Measurements from ENCODE around the gene BCKDHB.

Gene BCKDHB

GRCh38 chr6:80170433-80170832 lies 64.0 kb downstream of the BCKDHB start:
- Histone ChIP-seq H3K27me3 (ENCODE audit: control insufficient read depth in 1 of 2, insufficient read depth in 2 of 2, low read length in 2 of 2) (no peaks in the 10 kb centered on the region), H3K4me3 (ENCODE audit: low read depth in 1 of 2, low read length in 2 of 2) (no peak overlapping the region), H3K9ac (ENCODE audit: low read depth in 1 of 2, low read length in 2 of 2) (no peak overlapping the region)

GRCh38 chr6:80173411-80173810 lies 66.9 kb downstream of the BCKDHB start:
- Histone ChIP-seq H3K4me3 (ENCODE audit: low read depth in 1 of 2, low read length in 2 of 2) (no peak overlapping the region), H3K36me3 (ENCODE audit: control insufficient read depth in 1 of 2, insufficient read depth in 2 of 2, low read length in 2 of 2) (no peaks in the 10 kb centered on the region), H3K4me1 (ENCODE audit: control insufficient read depth in 1 of 2, insufficient read depth in 2 of 2, low read length in 2 of 2) (no peaks in the 10 kb centered on the region), H3K9ac (ENCODE audit: low read depth in 1 of 2, low read length in 2 of 2) (no peak overlapping the region), H3K27ac (ENCODE audit: low read depth, low read length) (no peak overlapping the region), H3K9me3 (ENCODE audit: control insufficient read depth in 1 of 2, low read length in 2 of 2) (no peaks in the 10 kb centered on the region), H3K27me3 (ENCODE audit: control insufficient read depth in 1 of 2, insufficient read depth in 2 of 2, low read length in 2 of 2) (no peaks in the 10 kb centered on the region)

More at GRCh38 chr6:80170433-80170832, 64.0 kb downstream of the BCKDHB start:
- Histone ChIP-seq H3K27ac (ENCODE audit: low read depth, low read length) (no peak overlapping the region), H3K4me1 (ENCODE audit: control insufficient read depth in 1 of 2, insufficient read depth in 2 of 2, low read length in 2 of 2) (no peaks in the 10 kb centered on the region), H3K9me3 (ENCODE audit: control insufficient read depth in 1 of 2, low read length in 2 of 2) (no peaks in the 10 kb centered on the region), H3K36me3 (ENCODE audit: control insufficient read depth in 1 of 2, insufficient read depth in 2 of 2, low read length in 2 of 2) (no peaks in the 10 kb centered on the region)

GRCh38 chr6:80174900-80175572 lies 68.6 kb downstream of the BCKDHB start:
- no peaks in the 10 kb centered on the region for H3K4me1 ChIP-seq (ENCODE audit: control insufficient read depth in 1 of 2, insufficient read depth in 2 of 2, low read length in 2 of 2)
- H3K27ac ChIP-seq (ENCODE audit: low read depth, low read length) = no peak overlapping the region

DNA sequence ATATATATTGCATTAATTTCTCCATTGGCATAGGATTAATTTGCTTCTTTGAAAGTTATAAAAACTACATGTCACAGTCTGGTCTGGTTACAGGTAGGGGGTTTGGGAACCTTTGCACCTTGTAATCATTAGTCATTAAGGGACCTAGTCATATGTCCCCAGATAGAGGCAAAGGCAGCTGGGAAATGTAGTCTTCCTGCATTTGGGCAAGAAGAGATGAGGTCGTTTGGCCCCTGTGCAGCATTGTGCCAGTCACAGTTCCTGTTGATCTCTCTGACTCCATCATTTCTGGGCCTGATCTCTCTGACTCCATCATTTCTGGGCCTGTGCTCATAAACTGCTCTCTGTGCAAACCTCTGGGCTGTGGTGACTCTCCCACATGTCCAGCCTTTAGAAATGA lies 73.2 kb downstream of the BCKDHB start:
- no peak overlapping the region for H3K4me3 ChIP-seq (ENCODE audit: low read depth in 1 of 2, low read length in 2 of 2)
- H3K27ac ChIP-seq (ENCODE audit: low read depth, low read length) = no peak overlapping the region
- H3K9ac ChIP-seq (ENCODE audit: low read depth in 1 of 2, low read length in 2 of 2) = no peak overlapping the region
- H3K9me3 ChIP-seq (ENCODE audit: control insufficient read depth in 1 of 2, low read length in 2 of 2) = no peaks in the 10 kb centered on the region
- H3K36me3 ChIP-seq (ENCODE audit: control insufficient read depth in 1 of 2, insufficient read depth in 2 of 2, low read length in 2 of 2) = no peaks in the 10 kb centered on the region
- H3K27me3 ChIP-seq (ENCODE audit: control insufficient read depth in 1 of 2, insufficient read depth in 2 of 2, low read length in 2 of 2) = no peaks in the 10 kb centered on the region
- no peaks in the 10 kb centered on the region for H3K4me1 ChIP-seq (ENCODE audit: control insufficient read depth in 1 of 2, insufficient read depth in 2 of 2, low read length in 2 of 2)

More at GRCh38 chr6:80174900-80175572, 68.6 kb downstream of the BCKDHB start:
- no peak overlapping the region for H3K9ac ChIP-seq (ENCODE audit: low read depth in 1 of 2, low read length in 2 of 2)
- H3K4me3 ChIP-seq (ENCODE audit: low read depth in 1 of 2, low read length in 2 of 2) = no peak overlapping the region
- no peaks in the 10 kb centered on the region for H3K9me3 ChIP-seq (ENCODE audit: control insufficient read depth in 1 of 2, low read length in 2 of 2)
- no peaks in the 10 kb centered on the region for H3K36me3 ChIP-seq (ENCODE audit: control insufficient read depth in 1 of 2, insufficient read depth in 2 of 2, low read length in 2 of 2)
- H3K27me3 ChIP-seq (ENCODE audit: control insufficient read depth in 1 of 2, insufficient read depth in 2 of 2, low read length in 2 of 2) = no peaks in the 10 kb centered on the region

DNA sequence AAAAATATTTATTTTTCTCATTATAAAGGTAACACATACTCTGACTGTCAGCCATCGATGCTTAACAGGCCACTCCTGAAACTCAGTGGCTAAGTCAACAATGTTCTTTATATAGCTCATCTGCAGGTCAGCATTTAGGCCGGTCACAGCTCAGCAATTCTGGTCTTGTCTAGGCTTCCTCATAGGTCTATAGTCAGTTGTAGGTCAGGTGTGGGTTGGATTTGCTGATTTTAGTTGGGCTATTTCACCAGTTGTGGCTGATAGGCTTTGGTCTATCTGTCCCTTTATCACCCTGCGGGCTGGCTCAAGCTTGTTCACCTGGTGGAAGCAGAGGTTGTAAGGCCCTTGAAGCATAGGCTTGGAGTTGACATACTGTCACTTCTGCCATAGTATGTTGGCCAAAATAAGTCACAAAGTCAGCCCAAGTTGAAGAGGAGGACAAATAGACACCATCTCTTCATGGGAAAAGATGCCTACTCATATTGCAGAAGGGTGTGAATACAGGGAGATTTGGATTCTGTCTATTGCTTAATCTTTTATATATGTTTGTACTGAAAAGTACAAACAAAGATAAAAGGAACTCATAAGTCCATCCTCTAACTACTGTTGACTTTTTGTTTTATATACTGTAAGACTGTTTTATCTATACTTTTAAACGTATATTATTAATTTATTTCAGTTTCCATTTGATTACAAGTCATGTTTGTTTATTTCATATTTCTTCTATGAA lies 75.0 kb downstream of the BCKDHB start:
- no peak overlapping the region for H3K9ac ChIP-seq (ENCODE audit: low read depth in 1 of 2, low read length in 2 of 2)
- no peaks in the 10 kb centered on the region for H3K9me3 ChIP-seq (ENCODE audit: control insufficient read depth in 1 of 2, low read length in 2 of 2)
- H3K27ac ChIP-seq (ENCODE audit: low read depth, low read length) = no peak overlapping the region
- no peaks in the 10 kb centered on the region for H3K4me1 ChIP-seq (ENCODE audit: control insufficient read depth in 1 of 2, insufficient read depth in 2 of 2, low read length in 2 of 2)
- no peaks in the 10 kb centered on the region for H3K36me3 ChIP-seq (ENCODE audit: control insufficient read depth in 1 of 2, insufficient read depth in 2 of 2, low read length in 2 of 2)
- H3K27me3 ChIP-seq (ENCODE audit: control insufficient read depth in 1 of 2, insufficient read depth in 2 of 2, low read length in 2 of 2) = no peaks in the 10 kb centered on the region
- H3K4me3 ChIP-seq (ENCODE audit: low read depth in 1 of 2, low read length in 2 of 2) = no peak overlapping the region

DNA sequence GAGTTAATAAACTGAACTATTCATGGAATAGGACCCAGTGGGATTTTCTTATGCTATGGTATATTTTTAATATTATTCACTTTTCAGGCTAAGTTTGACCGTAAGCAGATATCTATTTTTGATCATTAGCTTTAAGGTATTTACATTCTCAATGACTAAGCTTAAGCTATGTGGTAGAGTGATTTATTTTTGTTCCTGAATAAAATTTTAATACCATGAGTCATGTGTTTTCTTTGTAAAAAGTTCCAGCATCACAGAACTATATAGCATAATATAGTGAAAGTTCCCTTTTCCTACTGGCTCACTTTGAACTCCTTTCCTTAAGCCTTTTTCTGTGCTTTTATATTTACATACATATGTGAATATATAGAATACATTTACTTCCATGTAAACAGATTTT lies 75.8 kb downstream of the BCKDHB start:
- H3K9me3 ChIP-seq (ENCODE audit: control insufficient read depth in 1 of 2, low read length in 2 of 2) = no peaks in the 10 kb centered on the region
- no peaks in the 10 kb centered on the region for H3K27me3 ChIP-seq (ENCODE audit: control insufficient read depth in 1 of 2, insufficient read depth in 2 of 2, low read length in 2 of 2)
- no peaks in the 10 kb centered on the region for H3K36me3 ChIP-seq (ENCODE audit: control insufficient read depth in 1 of 2, insufficient read depth in 2 of 2, low read length in 2 of 2)
- no peak overlapping the region for H3K4me3 ChIP-seq (ENCODE audit: low read depth in 1 of 2, low read length in 2 of 2)
- H3K9ac ChIP-seq (ENCODE audit: low read depth in 1 of 2, low read length in 2 of 2) = no peak overlapping the region
- no peaks in the 10 kb centered on the region for H3K4me1 ChIP-seq (ENCODE audit: control insufficient read depth in 1 of 2, insufficient read depth in 2 of 2, low read length in 2 of 2)
- no peak overlapping the region for H3K27ac ChIP-seq (ENCODE audit: low read depth, low read length)

DNA sequence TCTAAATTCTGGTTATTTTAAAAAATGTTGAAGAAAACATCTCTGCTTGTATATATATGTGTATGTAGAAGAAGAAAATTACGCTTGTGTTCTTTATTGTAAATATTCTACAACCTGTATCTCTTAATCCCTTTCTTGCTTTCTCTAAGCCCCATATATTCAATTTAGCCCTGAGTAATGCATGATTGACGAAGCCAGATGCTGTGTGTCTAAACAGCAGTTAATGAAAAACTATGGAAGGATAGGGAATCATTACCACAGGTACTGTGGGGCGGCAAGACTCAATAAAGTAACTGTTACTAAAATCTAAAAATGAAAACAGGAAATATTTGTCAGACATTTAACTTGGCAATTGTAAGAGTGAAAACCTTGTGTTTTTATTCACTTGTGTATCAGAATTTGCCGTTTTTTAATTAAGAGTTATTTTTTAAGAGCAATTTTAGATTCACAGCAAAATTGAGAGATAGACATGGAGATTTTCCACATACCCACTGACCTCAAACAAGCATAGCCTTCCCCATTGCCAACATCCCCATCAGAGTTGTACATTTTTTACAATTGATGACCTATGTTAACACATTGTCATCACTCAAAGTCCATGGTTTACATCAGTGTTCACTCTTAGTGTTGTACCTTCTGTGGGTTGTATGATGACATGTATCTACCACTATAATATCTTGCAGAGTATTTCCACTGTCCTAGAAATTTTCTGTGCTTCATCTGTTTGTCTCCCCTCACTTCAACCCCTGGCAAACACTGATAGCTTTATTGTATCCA lies 76.7 kb downstream of the BCKDHB start:
- H3K9me3 ChIP-seq (ENCODE audit: control insufficient read depth in 1 of 2, low read length in 2 of 2) = no peaks in the 10 kb centered on the region
- H3K27me3 ChIP-seq (ENCODE audit: control insufficient read depth in 1 of 2, insufficient read depth in 2 of 2, low read length in 2 of 2) = no peaks in the 10 kb centered on the region
- H3K4me1 ChIP-seq (ENCODE audit: control insufficient read depth in 1 of 2, insufficient read depth in 2 of 2, low read length in 2 of 2) = no peaks in the 10 kb centered on the region
- H3K4me3 ChIP-seq (ENCODE audit: low read depth in 1 of 2, low read length in 2 of 2) = no peak overlapping the region
- no peaks in the 10 kb centered on the region for H3K36me3 ChIP-seq (ENCODE audit: control insufficient read depth in 1 of 2, insufficient read depth in 2 of 2, low read length in 2 of 2)
- no peak overlapping the region for H3K9ac ChIP-seq (ENCODE audit: low read depth in 1 of 2, low read length in 2 of 2)
- no peak overlapping the region for H3K27ac ChIP-seq (ENCODE audit: low read depth, low read length)

- H3K4me1 ChIP-seq (ENCODE audit: control insufficient read depth in 1 of 2, insufficient read depth in 2 of 2, low read length in 2 of 2) = no peaks in the 10 kb centered on the region
- H3K4me3 ChIP-seq (ENCODE audit: low read depth in 1 of 2, low read length in 2 of 2) = no peak overlapping the region
- no peak overlapping the region for H3K27ac ChIP-seq (ENCODE audit: low read depth, low read length)
- H3K27me3 ChIP-seq (ENCODE audit: control insufficient read depth in 1 of 2, insufficient read depth in 2 of 2, low read length in 2 of 2) = no peaks in the 10 kb centered on the region
- no peak overlapping the region for H3K9ac ChIP-seq (ENCODE audit: low read depth in 1 of 2, low read length in 2 of 2)
- no peaks in the 10 kb centered on the region for H3K9me3 ChIP-seq (ENCODE audit: control insufficient read depth in 1 of 2, low read length in 2 of 2)
- no peaks in the 10 kb centered on the region for H3K36me3 ChIP-seq (ENCODE audit: control insufficient read depth in 1 of 2, insufficient read depth in 2 of 2, low read length in 2 of 2)
These were observed 79.0 kb downstream of the BCKDHB start for GRCh38 chr6:80185492-80185891.

DNA sequence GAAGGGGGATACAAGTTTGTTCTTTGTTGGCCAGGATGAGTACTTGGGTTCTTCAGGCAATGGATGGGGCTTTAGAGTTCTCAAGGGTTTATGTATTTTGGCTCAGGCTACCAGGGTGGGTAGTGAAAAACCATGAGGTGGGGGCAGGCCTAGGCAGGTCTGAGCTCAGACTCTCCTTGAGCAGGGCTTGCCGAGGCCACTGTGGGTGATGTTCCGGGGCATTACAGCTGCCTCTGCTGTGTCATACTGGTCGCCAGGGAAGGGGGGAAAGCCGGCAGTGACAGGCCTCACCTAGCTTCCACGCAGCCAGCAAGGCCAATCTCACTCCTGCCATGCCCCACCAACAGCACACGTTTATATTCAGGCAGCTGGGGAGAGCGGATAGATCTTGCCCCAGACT lies 79.6 kb downstream of the BCKDHB start:
- no peaks in the 10 kb centered on the region for H3K27me3 ChIP-seq (ENCODE audit: control insufficient read depth in 1 of 2, insufficient read depth in 2 of 2, low read length in 2 of 2)
- no peak overlapping the region for H3K9ac ChIP-seq (ENCODE audit: low read depth in 1 of 2, low read length in 2 of 2)
- no peaks in the 10 kb centered on the region for H3K9me3 ChIP-seq (ENCODE audit: control insufficient read depth in 1 of 2, low read length in 2 of 2)
- no peak overlapping the region for H3K27ac ChIP-seq (ENCODE audit: low read depth, low read length)
- no peak overlapping the region for H3K4me3 ChIP-seq (ENCODE audit: low read depth in 1 of 2, low read length in 2 of 2)
- H3K4me1 ChIP-seq (ENCODE audit: control insufficient read depth in 1 of 2, insufficient read depth in 2 of 2, low read length in 2 of 2) = no peaks in the 10 kb centered on the region
- H3K36me3 ChIP-seq (ENCODE audit: control insufficient read depth in 1 of 2, insufficient read depth in 2 of 2, low read length in 2 of 2) = no peaks in the 10 kb centered on the region

GRCh38 chr6:80196906-80197305 lies 90.4 kb downstream of the BCKDHB start:
- H3K4me3 ChIP-seq (ENCODE audit: low read depth in 1 of 2, low read length in 2 of 2) = no peak overlapping the region
- H3K27ac ChIP-seq (ENCODE audit: low read depth, low read length) = no peak overlapping the region
- H3K36me3 ChIP-seq (ENCODE audit: control insufficient read depth in 1 of 2, insufficient read depth in 2 of 2, low read length in 2 of 2) = no peaks in the 10 kb centered on the region
- H3K9ac ChIP-seq (ENCODE audit: low read depth in 1 of 2, low read length in 2 of 2) = no peak overlapping the region
- H3K4me1 ChIP-seq (ENCODE audit: control insufficient read depth in 1 of 2, insufficient read depth in 2 of 2, low read length in 2 of 2) = peaks cover 2 to 6% of the 10 kb centered on the region in 2 donors
- no peaks in the 10 kb centered on the region for H3K27me3 ChIP-seq (ENCODE audit: control insufficient read depth in 1 of 2, insufficient read depth in 2 of 2, low read length in 2 of 2)
- no peaks in the 10 kb centered on the region for H3K9me3 ChIP-seq (ENCODE audit: control insufficient read depth in 1 of 2, low read length in 2 of 2)
